Fibroblast of skin of right quadriceps (primary cell): ENCODE measurements around the gene GMCL2.
A peak's percentile ranks its signal among the peaks of the same experiment; 100 is the strongest.
"Not testable (repeated sequence)": the region's sequence is repeated elsewhere in the genome, so short reads cannot be mapped to it uniquely, and the experiment has no call there.

Source experiments
- DNase-seq: peaks from one replicate; pipeline ENCODE4 v3.0.0-alpha.2; 2013

The GMCL2 gene

DNA sequence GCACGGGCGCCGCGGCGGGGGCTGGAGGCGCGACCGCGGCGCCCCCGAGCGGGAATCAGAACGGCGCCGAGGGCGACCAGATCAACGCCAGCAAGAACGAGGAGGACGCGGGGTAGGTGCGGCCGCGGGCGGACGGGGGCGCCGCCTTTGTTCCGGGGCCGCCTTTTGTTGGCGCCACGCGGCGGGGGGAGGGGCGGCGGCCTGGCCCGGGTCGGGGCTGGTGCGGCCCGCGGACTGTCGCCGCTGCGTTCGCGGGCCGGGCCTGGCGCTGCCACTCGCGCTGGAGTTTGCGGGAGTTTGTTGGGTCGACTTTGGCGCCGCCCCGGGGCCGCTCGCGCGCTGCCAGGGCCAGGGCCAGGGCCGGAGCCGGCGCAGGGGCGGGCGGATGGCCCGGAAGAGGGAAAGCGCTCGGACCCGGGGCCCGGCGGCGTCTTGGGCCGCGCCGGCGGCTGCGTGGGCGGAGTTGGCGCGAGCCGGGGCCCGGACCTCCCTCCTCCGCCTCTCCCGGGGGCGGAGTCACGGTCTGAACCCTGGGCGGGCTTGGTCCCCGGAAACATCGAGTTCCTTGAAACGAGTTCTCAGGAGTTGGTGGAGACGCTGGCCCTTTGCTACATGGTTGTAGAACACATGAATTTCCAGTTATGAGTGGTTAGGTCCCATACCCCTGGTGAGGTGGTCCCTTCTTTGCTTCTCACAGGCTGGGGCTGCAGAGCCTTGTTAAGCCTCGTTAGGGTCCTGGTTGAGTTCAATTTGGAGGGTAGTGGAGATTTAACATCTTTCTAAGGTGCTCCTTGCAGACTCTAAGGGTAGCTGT is 18.0 kb upstream of the GMCL2 start:
- DNase-seq: peak; percentile 72

DNA sequence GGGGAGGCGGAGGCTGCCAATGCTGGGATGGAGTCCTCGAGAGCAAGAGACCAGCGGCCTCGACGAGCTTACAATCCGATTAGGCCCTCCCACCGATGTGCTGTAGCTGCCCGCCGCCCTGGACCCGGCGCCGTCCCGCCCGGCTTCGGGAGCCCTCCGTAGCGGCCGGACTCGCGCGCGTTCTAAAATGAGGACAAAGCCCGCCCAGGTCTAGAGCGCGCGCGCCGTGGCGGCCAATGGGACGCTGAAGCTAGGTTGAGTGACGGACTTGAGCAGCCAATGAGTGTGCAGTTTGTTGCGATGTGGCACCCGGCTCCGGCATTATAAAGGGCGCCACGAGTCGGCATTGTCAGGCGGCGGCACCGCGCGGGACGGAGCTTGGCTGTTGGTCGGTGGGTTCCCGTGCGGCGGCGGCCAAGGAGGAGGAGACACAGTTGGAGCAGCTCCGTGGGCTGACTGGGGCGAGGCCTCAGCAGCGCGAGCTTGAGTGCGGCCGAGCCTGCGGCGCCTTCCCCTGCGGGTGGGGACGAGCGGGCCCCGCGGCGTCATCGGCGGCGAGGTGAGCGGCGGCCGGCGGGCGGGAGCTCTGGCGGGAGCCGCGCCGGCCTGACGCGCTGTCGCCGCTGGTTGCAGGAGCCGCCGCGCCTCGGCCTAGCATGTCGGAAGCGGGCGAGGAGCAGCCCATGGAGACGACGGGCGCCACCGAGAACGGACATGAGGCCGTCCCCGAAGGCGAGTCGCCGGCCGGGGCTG is 17.2 kb upstream of the GMCL2 start, which contains the start of gene HNRNPAB:
Gene HNRNPAB (plus strand): TSS at position 352 of the 753 bp plus-strand sequence. CDS start 305 bp downstream, at position 657.
- peak; percentile 96 for DNase-seq

DNA sequence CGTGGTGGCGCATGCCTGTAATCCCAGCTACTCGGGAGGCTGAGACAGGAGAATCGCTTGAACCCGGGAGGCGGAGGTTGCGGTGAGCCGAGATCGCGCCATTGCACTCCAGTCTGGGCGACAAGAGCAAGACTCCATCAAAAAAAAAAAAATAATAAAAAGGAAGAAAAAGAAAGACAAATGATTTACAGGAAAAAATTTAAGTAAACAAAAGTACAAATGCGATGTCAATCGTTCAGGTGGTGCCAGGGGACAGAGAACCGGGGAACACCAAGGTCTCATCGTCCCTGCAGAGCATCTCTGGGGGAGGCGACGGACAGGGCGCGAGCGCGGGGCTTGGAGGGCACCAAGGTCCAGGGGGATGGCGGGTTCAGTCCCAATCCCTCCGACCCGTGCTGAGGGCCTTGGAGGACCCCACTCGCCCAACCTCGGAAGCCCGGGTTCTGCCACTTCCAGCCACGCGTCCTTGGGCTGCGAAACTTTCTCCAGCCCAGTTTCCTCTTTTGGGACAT is 16.6 kb upstream of the GMCL2 start:
- no peak for DNase-seq

DNA sequence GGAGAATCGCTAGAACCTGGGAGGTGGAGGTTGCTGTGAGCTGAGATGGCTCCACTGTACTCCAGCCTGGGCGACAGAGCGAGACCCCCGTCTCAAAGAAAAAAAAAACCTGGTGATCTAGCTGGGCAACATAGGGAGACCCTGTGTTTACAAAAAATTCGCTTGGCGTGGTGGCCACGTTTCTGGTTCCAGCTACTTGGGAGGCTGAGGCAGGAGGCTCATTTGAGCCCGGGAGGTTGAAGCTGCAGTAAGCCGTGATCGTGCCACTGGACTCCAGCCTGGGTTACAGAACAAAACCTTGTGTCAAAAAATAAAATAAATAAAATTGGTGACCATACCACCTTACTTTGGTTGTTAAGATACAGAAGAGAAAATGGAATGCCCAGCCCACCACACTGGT is 15.4 kb upstream of the GMCL2 start:
- DNase-seq: no peak

DNA sequence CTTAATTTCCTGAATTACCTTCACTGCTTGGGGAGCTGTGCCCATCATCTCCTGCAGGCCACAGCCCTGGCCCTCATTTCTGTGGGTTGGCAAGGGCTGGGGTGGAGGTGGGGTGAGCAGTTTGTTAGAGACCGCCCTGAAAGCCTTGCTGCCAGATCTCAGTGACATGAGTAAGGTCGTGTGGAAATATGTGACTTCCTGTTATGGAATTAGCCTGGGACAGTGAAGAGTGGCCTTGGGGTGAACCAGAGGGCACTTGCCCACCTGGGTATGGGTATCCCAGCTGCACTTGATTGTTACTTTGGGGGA is 14.7 kb upstream of the GMCL2 start:
- DNase-seq: no peak

DNA sequence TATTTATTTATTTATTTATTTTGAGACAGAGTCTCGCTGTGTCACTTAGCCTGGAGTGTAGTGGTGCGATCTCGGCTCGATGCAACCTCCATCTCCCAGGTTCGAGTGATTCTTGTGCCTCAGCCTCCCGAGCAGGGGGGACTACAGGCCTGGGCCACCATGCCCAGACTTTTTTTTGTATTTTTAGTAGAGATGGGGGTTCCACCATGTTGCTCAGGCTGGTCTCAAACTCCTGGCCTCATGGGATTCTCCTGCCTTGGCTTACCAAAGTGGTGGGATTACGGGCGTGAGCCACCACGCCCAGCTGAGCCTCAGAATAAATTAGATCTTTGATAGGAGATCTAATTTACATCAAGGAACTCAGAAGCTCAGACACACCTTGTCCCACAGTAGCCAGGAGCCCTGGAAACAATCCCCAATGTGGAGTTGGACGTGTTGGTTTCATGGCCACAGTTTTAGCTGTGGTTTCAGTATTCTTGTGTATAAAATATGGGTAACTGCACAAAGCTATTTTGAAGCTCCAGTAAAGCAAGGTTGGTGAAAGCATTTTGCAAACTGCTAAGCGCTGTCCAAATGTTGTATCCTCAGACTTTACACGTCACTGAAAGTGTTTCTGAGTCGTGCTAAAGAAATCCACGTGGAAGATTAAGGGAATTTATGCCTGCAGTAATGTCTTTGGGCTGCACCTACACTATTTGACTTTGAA is 14.2 kb upstream of the GMCL2 start:
- DNase-seq: no peak

DNA sequence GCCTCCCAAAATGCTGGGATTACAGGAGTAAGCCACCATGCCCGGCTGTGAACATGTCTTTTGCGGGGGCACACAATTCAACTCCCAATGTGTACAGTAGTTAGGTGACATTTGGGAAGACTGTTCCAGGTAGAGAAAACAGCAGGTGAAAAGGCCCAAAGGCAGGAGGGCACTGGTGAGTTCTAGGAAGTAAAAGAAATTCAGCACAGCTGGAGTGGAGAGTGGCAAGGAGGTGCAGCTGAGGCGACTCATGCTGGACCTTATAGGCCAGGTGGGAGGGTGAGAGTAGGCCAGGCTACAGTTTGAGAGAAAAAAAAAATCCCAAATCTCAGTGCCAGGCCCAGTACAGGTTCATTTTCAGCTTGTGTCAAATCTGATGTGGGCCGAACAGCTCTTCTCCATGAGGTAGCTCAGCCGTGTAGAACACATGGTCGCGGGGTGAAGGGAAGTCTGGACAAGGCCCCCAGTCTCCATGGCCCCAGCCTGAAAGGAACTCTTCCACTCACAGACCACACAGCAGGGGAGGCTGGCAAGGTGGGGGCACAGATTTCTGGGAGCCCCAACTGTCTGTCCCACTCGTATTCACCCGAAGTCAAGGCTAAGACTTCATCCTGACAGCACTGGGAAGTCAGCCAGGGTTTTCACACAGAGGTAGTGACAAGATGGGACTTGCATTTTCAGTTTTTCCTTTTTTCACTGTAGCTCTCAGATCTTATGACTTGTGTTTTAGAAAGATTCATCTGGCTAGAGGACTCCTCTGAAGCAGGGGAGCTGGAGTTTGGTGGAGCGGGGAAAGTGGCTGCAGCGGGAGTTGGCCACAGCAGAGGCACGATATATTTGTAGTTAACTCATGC is 12.6 kb upstream of the GMCL2 start:
- no peak for DNase-seq

DNA sequence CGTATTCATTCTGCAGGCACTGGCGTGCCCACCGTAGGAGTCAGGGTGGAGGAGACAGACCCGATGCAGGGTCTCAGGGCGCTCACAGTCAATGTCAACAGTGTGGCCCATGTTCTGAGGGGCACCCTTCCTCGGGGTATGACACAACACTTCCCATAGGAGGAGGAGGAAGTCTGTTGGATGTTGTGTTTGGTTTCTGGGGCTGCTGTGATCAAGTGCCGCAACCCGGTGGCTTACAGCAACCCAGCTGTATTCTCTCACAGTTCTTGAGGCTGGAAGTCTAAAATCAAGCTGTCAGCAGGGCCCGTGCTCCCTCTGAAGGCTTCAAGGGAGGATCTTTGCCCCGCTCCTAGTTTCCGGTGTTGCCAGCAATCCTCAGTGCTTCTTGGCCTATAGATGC is 11.5 kb upstream of the GMCL2 start:
- DNase-seq: no peak

DNA sequence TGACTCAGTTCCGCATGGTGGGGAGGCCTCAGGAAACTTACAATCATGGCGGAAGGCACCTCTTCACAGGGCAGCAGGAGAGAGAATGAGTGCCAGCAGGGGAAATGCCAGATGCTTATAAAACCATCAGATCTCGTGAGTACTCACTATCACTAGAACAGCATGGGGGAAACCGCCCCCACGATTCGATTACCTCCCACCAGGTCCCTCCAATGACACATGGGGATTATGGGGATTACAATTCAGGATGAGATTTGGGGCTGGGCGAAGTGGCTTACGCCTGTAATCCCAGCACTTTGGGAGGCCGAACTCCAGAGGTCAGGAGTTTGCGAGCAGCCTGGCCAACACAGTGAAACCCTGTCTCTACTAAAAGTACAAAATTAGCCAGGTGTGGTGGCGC is 11.0 kb upstream of the GMCL2 start:
- not testable (repeated sequence) for DNase-seq

DNA sequence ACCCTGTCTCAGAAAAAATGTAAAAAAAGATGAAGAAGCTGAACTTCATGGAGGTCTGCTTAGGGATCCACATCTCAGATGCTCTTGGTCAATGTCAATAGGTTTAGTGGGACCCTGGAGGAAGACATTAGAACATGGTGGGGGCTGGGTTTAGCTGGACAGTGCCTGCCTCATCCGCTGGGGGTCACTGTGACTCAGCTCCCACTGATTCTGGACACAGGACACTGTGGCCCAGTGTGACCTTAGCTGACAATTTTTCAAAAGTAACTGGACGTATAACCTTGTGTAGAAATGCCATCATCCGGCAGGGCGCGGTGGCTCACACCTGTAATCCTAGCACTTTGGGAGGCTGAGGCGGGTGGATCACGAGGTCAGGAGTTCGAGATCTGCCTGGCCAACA is 9.8 kb upstream of the GMCL2 start:
- no peak for DNase-seq

DNA sequence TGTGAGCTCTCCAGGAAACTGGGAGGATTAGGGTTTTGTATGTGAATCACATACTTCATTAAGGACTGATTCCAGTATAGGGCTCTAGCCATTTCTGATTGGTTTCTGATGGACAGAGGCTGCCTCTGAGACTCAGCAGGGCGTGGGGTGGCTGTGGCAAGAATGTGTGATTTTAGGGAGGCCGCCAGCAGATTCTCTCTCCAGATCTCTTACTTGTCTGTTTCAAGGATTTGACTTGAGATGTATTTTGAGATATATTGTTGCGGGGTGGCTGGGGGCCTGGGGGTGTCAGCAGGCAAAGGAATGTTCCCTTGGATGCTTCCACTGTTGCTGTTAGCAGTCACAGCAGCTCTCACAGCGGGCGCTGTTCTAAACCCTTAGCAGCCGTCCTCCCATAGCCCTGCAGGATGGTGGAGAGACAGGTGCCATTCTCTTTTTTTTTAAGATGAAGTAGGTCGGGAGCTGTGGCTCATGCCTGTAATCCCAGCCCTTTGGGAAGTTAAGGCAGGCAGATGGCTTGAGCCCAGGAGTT is 9.2 kb upstream of the GMCL2 start:
- no peak for DNase-seq

DNA sequence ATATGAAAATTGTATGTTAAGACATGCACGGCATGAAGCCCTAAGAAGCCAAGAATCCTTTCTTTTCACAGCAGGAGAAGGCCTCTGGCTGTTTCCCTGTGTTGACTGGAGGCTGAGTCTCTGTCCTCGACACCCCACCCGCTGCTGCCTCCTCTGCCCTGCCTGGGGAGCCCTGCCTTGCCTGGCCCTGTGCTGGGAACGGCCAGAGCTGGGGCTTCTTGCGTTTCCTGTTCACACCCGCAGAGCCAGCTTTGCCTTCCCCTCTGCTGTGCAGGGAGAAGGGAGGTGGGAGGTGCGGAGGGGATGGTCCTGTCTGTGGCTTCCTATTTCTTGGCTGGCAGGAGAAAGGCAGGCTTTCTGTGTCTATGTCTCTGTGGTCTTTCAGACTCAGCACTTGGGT is 6.9 kb upstream of the GMCL2 start:
- DNase-seq: no peak

DNA sequence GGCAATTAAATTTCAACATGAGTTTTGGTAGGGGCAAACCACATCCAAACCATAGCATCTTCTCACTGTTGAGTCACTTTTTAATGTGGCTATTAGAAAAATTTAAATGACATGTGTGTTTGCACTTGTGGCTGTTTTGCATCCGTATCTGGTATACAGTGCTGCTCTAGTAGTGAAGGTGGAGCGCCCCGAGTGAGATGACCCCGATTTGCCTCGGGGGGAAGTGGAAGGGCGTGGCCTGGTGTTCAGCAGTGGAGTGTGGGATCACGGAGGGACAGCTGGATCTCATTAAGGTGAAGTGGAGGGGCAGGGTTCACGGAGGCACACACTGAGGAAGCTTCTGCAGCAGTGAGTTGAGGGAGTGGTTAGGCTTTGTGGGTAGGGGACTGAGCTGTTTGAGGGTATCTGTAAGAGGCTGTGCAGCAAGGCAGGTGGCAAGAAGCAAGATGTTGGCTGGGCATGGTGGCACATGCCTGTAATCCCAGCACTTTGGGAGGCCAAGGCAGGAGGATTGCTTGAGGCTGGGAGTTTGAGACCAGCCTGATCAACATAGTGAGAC is 6.2 kb upstream of the GMCL2 start:
- no peak for DNase-seq

DNA sequence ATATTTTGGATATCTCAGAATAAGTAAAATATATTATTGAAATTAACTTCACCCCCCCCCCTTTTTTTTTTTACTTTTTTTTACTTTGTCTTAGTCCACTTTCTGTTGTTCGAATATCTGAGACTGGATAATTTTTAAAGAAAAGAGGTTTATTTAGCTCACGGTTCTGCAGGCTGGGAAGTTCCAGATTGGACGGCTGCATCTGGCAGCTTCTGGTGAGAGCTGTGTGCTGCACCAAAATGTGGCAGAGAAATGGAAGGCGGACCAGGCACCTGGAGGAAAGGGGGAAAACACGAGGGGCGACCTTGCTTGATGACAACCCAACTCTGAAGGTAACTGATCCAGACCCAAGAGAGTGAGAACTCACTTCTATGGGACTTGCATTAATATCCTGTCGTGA is 5.6 kb upstream of the GMCL2 start:
- no peak for DNase-seq

DNA sequence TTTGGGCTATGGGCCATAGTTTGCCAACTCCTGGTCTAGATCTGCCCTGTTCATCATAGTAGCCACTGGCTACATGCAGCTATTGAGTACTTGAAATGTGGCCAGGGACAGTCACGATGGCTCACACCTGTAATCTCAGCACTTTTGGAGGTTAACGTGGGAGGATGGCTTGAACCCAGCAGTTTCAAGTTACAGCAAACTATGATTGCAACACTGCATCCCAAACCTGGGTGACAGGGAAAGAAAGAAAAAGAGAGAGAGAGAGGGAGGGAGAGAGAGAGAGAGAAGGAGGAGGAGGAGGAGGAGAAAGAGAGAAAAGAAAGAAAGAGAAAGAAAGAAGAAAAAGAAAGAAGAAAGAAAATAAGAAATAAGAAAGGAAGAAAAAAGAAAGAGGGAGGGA is 5.1 kb upstream of the GMCL2 start:
- no peak for DNase-seq

DNA sequence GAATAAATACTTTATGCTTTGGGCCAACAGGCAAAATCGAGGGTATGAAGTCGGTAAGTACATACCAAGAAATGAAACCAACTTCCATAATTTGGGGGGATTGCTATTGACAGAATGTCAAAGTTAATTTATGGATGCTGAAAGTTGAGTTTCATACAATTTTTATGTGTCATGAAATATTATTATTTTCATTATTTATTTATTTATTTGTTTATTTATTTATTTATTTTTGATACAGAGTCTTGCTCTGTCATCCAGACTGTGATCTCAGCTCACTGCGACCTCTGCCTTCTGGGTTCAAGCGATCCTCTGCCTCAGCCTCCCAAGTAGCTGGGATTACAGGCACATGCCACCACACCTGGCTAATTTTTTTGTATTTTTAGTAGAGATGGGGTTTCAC is 4.5 kb upstream of the GMCL2 start:
- DNase-seq: no peak

DNA sequence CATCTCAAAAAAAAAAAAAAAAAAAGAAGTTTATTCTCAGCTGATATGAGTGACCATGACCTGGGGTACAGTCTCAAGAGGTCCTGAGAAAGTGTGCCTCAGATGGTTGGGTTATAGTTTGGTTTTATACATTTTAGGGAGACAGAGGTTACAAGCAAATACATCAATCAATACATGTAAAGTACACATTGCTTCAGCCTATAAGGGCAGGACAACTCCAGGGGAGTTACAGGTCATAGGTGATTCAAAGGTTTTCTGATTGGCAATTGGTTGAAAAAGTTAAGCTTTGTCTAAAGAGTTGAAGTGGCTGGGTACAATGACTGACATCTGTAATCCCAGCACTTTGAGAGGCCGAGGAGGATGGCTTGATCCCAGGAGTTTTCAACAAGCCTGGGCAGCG is 2.3 kb upstream of the GMCL2 start:
- DNase-seq: no peak

DNA sequence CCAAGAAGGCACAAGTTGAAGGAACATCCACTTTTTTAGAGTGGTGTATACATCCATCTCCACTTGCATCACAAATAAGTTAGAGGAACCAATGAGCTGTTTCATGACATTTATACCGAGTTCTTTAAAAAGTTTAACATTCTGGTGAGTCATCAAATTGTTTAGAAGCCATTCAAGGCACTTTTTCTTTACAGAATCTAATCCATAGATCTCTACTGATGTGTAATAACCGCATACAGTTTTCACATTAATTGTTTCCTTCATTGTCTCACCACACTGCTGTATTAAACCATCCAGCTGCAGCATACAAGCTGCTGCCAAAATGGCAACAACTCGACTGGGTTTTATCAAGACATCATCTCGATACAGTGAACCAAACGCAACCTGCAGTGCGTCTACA is 744 bp downstream of the GMCL2 start:
- peak; percentile 74 for DNase-seq

DNA sequence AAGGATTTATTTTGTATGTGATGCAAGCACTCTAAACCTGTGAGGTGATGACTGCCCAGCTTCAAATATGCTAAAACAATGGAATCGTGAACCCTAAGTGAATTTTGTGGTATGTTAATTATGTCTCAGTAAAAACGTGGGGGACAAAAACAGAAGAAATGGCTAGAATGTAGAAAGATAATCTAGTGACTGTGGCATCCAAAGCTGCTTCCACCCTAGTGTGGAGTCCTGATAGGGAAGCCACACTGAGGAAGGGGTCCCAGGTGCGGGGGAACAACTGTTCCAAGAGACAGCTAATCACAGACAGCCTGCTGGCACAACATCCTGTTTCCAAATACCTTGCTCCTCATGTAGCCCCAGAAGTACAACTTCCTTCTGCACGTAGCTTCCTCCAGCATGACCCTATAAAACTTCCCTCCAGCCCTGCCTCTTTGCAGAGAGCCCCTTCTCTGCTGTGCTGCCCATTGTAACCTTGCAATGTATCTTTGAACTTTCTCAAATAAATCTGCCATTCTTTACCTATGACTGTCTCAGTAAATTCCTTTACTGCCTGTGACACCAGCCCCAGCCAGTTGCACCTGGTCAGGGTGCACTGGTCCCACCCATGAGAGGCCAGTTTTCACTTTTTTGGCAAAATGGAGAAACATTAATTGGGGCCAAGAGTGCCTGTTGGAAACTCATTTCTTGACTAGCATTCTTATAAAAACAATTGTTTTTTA is 4.9 kb downstream of the GMCL2 start:
- no peak for DNase-seq

DNA sequence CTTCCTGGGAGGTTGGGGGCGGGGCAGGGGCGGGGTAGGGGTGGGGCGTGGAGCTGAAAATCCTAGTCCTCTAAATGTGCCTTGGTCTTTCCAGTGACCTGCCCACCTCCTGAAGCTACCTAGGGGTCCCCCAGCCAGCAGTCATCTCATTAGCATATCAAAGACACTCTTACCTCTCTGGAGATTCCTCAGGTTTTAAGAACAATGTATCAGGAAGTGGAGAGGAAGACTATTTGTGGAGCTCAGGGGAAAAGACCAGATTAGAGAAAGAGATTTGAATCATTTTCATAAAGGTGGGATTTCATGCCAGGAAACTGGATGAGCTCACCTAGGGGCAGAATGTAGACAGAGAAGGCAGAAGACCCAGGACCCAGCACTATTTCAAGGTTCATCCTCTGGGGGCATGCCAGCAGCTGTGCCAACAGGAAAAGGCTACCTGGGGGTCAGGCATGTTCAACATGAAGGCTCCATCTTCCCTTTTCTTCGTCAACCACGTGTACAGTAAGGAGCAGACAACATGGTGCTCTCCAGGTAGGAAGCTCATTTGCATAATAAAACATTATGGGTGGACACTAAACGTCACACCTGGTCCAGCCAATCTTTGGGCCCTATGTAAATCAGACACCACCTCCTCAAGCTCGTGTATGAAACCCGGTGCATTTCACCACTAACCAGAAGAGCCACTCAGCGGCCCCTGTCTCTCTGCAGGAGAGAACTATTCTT is 6.9 kb downstream of the GMCL2 start:
- no peak for DNase-seq

DNA sequence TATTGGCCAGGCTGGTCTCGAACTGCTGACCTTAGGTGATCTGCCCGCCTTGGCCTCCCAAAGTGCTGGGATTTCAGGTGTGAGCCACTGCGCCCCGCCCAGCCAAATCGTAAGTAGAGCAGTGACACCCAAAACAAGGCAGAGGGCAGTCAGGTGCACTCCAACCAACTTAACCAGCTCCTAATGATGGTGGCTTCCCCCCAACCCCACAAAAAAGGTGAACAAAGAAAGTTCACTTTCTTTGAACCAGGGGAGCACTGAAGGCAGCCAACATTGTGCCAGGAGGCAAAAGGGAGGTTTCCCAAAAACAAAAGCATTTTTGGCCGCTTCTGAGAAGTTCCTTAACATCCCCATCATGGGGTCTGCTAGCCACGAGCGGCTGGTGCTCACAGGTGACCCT is 9.6 kb downstream of the GMCL2 start:
- no peak for DNase-seq
